Activated CD4-positive, CD25-positive, alpha-beta regulatory T cell treated with anti-CD3 and anti-CD28 coated beads, Interleukin-2, amount 50 U/mL, for 72 hours (primary cell): ENCODE results near the gene ADGRB2.

Source experiments
- DNase-seq: peaks from one replicate; pipeline ENCODE4 v3.0.0; 2021

The ADGRB2 gene

GRCh38 chr1:31763671-31764311, 349 bp downstream of the ADGRB2 start:
- DNase-seq = no peak

- peak; percentile 65 for DNase-seq
Observed at GRCh38 chr1:31762726-31763670, 1.1 kb downstream of the ADGRB2 start.

GRCh38 chr1:31762323-31762722, 1.8 kb downstream of the ADGRB2 start:
- no peak for DNase-seq

- DNase-seq = no peak
Observed at GRCh38 chr1:31761883-31762282, 2.3 kb downstream of the ADGRB2 start.

GRCh38 chr1:31760471-31761470, 3.4 kb downstream of the ADGRB2 start:
- DNase-seq = peak; percentile 50

- no peak for DNase-seq
Observed at GRCh38 chr1:31759298-31760023, 4.7 kb downstream of the ADGRB2 start.

- DNase-seq = no peak
Observed at GRCh38 chr1:31758823-31759222, 5.3 kb downstream of the ADGRB2 start.

GRCh38 chr1:31757989-31758388, 6.2 kb downstream of the ADGRB2 start:
- no peak for DNase-seq

GRCh38 chr1:31757204-31757679, 6.9 kb downstream of the ADGRB2 start:
- DNase-seq = no peak

GRCh38 chr1:31756578-31756977, 7.6 kb downstream of the ADGRB2 start:
- DNase-seq = no peak

GRCh38 chr1:31755850-31756492, 8.2 kb downstream of the ADGRB2 start:
- DNase-seq = no peak

GRCh38 chr1:31755197-31755611, 8.9 kb downstream of the ADGRB2 start:
- DNase-seq = no peak

- no peak for DNase-seq
Observed at GRCh38 chr1:31754397-31754796, 9.7 kb downstream of the ADGRB2 start.

- no peak for DNase-seq
Observed at GRCh38 chr1:31753707-31754349, 10.3 kb downstream of the ADGRB2 start.

GRCh38 chr1:31752952-31753475, 11.1 kb downstream of the ADGRB2 start:
- DNase-seq = no peak

GRCh38 chr1:31752258-31752657, 11.9 kb downstream of the ADGRB2 start:
- no peak for DNase-seq

GRCh38 chr1:31751822-31752241, 12.3 kb downstream of the ADGRB2 start:
- no peak for DNase-seq

- no peak for DNase-seq
Observed at GRCh38 chr1:31750858-31751510, 13.2 kb downstream of the ADGRB2 start.

- DNase-seq = no peak
Observed at GRCh38 chr1:31749785-31750735, 14.1 kb downstream of the ADGRB2 start.
